ENCODE data around the gene MAPK1IP1L. TPM values are rescaled to one million over a fixed set of nuclear protein-coding genes. Genes with fewer than 3 reads are reported as not detected.
"Not testable (repeated sequence)": the region's sequence is repeated elsewhere in the genome, so short reads cannot be mapped to it uniquely, and the experiment has no call there.

The MAPK1IP1L gene
- total RNA-seq, 2 donors from 2014 or later: 57.0 to 113 TPM

DNA sequence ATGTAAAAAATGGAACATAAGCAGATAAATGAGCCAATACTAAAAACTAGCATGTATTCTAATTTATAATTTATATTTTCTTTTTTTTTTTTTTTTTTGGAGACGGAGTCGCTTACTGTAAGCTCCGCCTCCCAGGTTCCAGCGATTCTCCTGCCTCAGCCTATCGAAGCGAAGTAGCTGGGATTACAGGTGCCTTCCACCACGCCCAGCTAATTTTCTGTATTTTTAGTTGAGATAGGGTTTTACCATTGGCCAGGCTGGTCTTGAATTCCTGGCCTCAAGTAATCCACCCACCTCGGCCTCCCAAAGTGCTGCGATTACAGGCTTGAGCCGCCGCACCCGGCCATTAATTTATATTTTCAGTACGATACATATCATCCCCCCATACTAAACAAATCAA, 2.7 kb downstream of the MAPK1IP1L start:
- no peak overlapping the region for H3K27ac ChIP-seq
- H3K27me3 ChIP-seq (replicated peaks; ENCODE audit: insufficient read depth): no peaks in the 10 kb centered on the region
- no peaks in the 10 kb centered on the region for H3K9me3 ChIP-seq
- TF ChIP-seq, protein P1, sequence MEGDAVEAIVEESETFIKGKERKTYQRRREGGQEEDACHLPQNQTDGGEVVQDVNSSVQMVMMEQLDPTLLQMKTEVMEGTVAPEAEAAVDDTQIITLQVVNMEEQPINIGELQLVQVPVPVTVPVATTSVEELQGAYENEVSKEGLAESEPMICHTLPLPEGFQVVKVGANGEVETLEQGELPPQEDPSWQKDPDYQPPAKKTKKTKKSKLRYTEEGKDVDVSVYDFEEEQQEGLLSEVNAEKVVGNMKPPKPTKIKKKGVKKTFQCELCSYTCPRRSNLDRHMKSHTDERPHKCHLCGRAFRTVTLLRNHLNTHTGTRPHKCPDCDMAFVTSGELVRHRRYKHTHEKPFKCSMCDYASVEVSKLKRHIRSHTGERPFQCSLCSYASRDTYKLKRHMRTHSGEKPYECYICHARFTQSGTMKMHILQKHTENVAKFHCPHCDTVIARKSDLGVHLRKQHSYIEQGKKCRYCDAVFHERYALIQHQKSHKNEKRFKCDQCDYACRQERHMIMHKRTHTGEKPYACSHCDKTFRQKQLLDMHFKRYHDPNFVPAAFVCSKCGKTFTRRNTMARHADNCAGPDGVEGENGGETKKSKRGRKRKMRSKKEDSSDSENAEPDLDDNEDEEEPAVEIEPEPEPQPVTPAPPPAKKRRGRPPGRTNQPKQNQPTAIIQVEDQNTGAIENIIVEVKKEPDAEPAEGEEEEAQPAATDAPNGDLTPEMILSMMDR (IDR thresholded peaks at IDR 0.05): no peak
- peaks cover 6% of the 10 kb centered on the region for H3K36me3 ChIP-seq
- no peak for ATAC-seq (ENCODE audit: insufficient number of reproducible peaks, low FRiP score, low read depth)
- no peak for DNase-seq (ENCODE audit: low spot score)
- H3K4me3 ChIP-seq: no peak overlapping the region
- peaks cover 29 to 50% of the 10 kb centered on the region in 2 donors for H3K4me1 ChIP-seq (ENCODE audit: control insufficient read depth in 1 of 2, low read depth in 2 of 2)

DNA sequence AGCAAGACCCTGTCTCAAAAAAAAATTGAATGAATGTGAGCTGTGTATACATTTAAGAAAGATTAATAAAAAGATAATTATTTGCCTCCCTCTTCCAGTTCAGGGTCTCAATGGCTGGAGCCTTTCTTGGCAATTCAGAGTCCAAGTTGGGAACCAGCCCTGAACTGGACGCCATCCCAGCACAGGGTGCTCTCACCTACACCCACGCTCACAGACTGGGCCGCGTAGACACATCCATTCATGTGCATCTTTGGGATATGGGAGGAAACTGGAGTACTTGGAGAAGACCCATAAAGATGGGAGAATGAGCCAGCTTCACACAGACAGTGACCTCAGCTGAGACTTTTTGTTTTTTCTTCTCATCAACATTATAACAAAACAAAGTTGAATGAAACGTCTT, 6.5 kb downstream of the MAPK1IP1L start:
- no peak for ATAC-seq (ENCODE audit: insufficient number of reproducible peaks, low FRiP score, low read depth)
- no peak for DNase-seq (ENCODE audit: low spot score)
- Histone ChIP-seq H3K27me3 (replicated peaks; ENCODE audit: insufficient read depth) (no peaks in the 10 kb centered on the region), H3K9me3 (no peaks in the 10 kb centered on the region), H3K27ac (no peak overlapping the region), H3K36me3 (peaks cover 8% of the 10 kb centered on the region), H3K4me1 (ENCODE audit: control insufficient read depth in 1 of 2, low read depth in 2 of 2) (peaks cover 34 to 63% of the 10 kb centered on the region in 2 donors), H3K4me3 (no peak overlapping the region)
- TF ChIP-seq, protein P1 (IDR thresholded peaks at IDR 0.05): no peak

DNA sequence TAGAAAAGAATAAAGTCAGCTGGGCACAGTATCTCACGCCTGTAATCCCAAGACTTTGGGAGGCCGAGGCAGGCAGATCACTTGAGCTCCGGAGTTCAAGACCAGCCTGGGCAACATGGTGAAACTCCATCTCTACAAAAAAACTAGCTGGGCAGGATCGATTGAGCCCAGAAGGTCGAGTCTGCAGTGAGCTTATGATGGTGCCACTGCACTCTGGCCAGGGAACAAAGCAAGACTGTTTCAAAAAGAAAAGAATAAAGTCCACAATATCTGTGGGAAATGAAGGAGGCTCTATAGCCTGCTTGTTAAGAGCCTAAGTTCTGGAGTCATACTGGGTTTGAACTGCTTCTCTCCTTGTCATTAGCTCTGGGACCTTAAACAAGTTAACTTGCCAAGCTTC, 7.9 kb downstream of the MAPK1IP1L start:
- no peak overlapping the region for H3K4me3 ChIP-seq
- peaks cover 14% of the 10 kb centered on the region for H3K36me3 ChIP-seq
- no peaks in the 10 kb centered on the region for H3K9me3 ChIP-seq
- peaks cover 34 to 66% of the 10 kb centered on the region in 2 donors for H3K4me1 ChIP-seq (ENCODE audit: control insufficient read depth in 1 of 2, low read depth in 2 of 2)
- no peaks in the 10 kb centered on the region for H3K27me3 ChIP-seq (replicated peaks; ENCODE audit: insufficient read depth)
- TF ChIP-seq, protein P1 (IDR thresholded peaks at IDR 0.05): no peak
- no peak overlapping the region for H3K27ac ChIP-seq
- no peak for DNase-seq (ENCODE audit: low spot score)
- no peak for ATAC-seq (ENCODE audit: insufficient number of reproducible peaks, low FRiP score, low read depth)

DNA sequence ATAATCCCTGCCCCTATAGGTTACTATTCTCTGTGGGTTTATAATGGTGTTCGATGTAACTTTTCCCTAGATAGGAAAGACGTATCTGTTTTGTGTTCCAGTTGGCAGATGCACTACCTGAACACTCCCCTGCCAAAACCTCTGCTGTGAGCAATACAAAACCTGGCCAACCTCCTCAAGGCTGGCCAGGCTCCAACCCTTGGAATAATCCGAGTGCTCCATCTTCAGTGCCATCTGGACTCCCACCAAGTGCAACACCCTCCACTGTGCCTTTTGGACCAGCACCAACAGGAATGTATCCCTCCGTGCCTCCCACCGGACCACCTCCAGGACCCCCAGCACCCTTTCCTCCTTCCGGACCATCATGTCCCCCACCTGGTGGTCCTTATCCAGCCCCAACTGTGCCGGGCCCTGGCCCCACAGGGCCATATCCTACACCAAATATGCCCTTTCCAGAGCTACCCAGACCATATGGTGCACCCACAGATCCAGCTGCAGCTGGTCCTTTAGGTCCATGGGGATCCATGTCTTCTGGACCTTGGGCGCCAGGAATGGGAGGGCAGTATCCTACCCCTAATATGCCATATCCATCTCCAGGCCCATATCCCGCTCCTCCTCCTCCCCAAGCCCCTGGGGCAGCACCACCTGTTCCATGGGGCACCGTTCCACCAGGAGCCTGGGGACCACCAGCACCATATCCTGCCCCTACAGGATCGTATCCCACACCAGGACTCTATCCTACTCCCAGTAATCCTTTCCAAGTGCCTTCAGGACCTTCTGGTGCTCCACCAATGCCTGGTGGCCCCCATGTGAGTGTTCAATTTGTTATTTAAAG, 11.3 kb downstream of the MAPK1IP1L start:
- no peak for DNase-seq (ENCODE audit: low spot score)
- no peaks in the 10 kb centered on the region for H3K9me3 ChIP-seq
- no peaks in the 10 kb centered on the region for H3K27me3 ChIP-seq (replicated peaks; ENCODE audit: insufficient read depth)
- no peak overlapping the region for H3K4me3 ChIP-seq
- TF ChIP-seq, protein P1 (IDR thresholded peaks at IDR 0.05): no peak
- no peak for ATAC-seq (ENCODE audit: insufficient number of reproducible peaks, low FRiP score, low read depth)
- H3K4me1 ChIP-seq (ENCODE audit: control insufficient read depth in 1 of 2, low read depth in 2 of 2): peaks cover 36 to 62% of the 10 kb centered on the region in 2 donors
- peak overlapping the region; percentile 42 to 75 for H3K27ac ChIP-seq
- peaks cover 16% of the 10 kb centered on the region for H3K36me3 ChIP-seq

DNA sequence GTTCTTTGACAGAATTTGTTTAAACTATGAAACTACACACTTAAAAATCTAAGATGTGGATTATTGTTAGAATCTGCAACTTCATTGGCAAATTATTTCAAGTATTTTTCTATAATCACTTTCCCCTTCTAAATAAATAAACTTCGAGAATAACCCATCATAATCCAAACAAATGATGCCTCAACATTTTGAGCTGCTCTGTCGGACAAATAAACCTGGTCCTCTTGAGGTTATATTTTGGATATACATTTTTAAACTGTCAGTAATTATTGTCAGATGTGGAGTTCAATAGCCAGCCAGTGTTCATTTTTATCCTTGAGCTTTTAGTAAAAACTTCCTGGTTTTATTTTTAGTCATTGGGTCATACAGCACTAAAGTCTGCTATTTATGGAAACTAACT, 13.4 kb downstream of the MAPK1IP1L start:
- H3K36me3 ChIP-seq: peaks cover 11% of the 10 kb centered on the region
- ATAC-seq (ENCODE audit: insufficient number of reproducible peaks, low FRiP score, low read depth); H3K9me3 ChIP-seq; H3K27me3 ChIP-seq (replicated peaks; ENCODE audit: insufficient read depth); DNase-seq (ENCODE audit: low spot score): not testable (repeated sequence)
- peak overlapping the region; percentile 3 for H3K4me3 ChIP-seq
- H3K4me1 ChIP-seq (ENCODE audit: control insufficient read depth in 1 of 2, low read depth in 2 of 2): peaks cover 36 to 52% of the 10 kb centered on the region in 2 donors
- peak overlapping the region; percentile 48 to 75 for H3K27ac ChIP-seq

Data from thoracic aorta (tissue), 2 donors.